Measurements from ENCODE around the gene ICE1. TPM values are rescaled to one million over a fixed set of nuclear protein-coding genes. Genes with fewer than 3 reads are reported as not detected.

Gene ICE1
- polyA plus RNA-seq, 1 donor (not counting 4 experiments of a cell fraction or from before 2014, with no cell fraction given): 18.4 TPM

- H4K20me1 ChIP-seq (ENCODE audit: control insufficient read depth, extremely low read depth, insufficient read depth, low read length): no peaks in the 10 kb centered on the region
- H3K27me3 ChIP-seq (ENCODE audit: control insufficient read depth, extremely low read depth, insufficient read depth, low read length): peaks cover 4% of the 10 kb centered on the region
- FAIRE-seq (no peak), DNase-seq (ENCODE audit: low read depth, low spot score) (no peak)
- H3K36me3 ChIP-seq (ENCODE audit: control insufficient read depth in 2 of 2, extremely low read depth in 1 of 2, insufficient read depth in 2 of 2, low read length in 2 of 2): no peaks in the 10 kb centered on the region
- dilution Hi-C loops (cut with MboI; ENCODE audit: extremely low pct_ligation_motif_present, low sequenced_read_pairs): no loop called here
- H3K9ac ChIP-seq (ENCODE audit: control insufficient read depth, extremely low read depth, insufficient read depth, low read length): no peak overlapping the region
- no peak overlapping the region for H3K27ac ChIP-seq (ENCODE audit: control insufficient read depth, insufficient read depth, low read length)
- TF ChIP-seq EZH2 (IDR thresholded peaks at IDR 0.05; ENCODE audit: low read length) (no peak), CTCF (optimal IDR thresholded peaks at IDR 0.05 in 1 of 3, IDR thresholded peaks at IDR 0.05 in 1 of 3, conservative IDR thresholded peaks at IDR 0.05 in 1 of 3; ENCODE audit: extremely low read depth in 1 of 3, insufficient read depth in 2 of 3, low read length in 3 of 3) (no peak)
- no peaks in the 10 kb centered on the region for H3K79me2 ChIP-seq (ENCODE audit: control insufficient read depth, insufficient read depth, low read length)
- H3K9me1 ChIP-seq (ENCODE audit: control insufficient read depth, extremely low read depth, insufficient read depth, low read length): no peaks in the 10 kb centered on the region
- H3K4me1 ChIP-seq (ENCODE audit: control insufficient read depth, extremely low read depth, insufficient read depth, low read length): no peaks in the 10 kb centered on the region
- H3K4me2 ChIP-seq (ENCODE audit: control insufficient read depth, extremely low read depth, insufficient read depth, low read depth, low read length): no peak overlapping the region
- H3K4me3 ChIP-seq (ENCODE audit: control insufficient read depth in 2 of 3, extremely low read depth in 1 of 3, insufficient read depth in 2 of 3, low read depth in 1 of 3, low read length in 3 of 3): no peak overlapping the region
- no peak overlapping the region for H2AFZ ChIP-seq (ENCODE audit: control insufficient read depth, low read length)
- H3K9me3 ChIP-seq (ENCODE audit: control insufficient read depth, low read depth, low read length): no peaks in the 10 kb centered on the region
Observed at GRCh38 chr5:5385331-5385662, 37.2 kb upstream of the ICE1 start.

GRCh38 chr5:5386329-5386728, 36.1 kb upstream of the ICE1 start:
- no peak for TF ChIP-seq EZH2 (IDR thresholded peaks at IDR 0.05; ENCODE audit: low read length)
- no peak for TF ChIP-seq CTCF (optimal IDR thresholded peaks at IDR 0.05 in 1 of 3, IDR thresholded peaks at IDR 0.05 in 1 of 3, conservative IDR thresholded peaks at IDR 0.05 in 1 of 3; ENCODE audit: extremely low read depth in 1 of 3, insufficient read depth in 2 of 3, low read length in 3 of 3)
- Histone ChIP-seq H3K4me2 (ENCODE audit: control insufficient read depth, extremely low read depth, insufficient read depth, low read depth, low read length) (no peak overlapping the region), H2AFZ (ENCODE audit: control insufficient read depth, low read length) (no peak overlapping the region), H3K4me1 (ENCODE audit: control insufficient read depth, extremely low read depth, insufficient read depth, low read length) (no peaks in the 10 kb centered on the region), H3K27me3 (ENCODE audit: control insufficient read depth, extremely low read depth, insufficient read depth, low read length) (no peaks in the 10 kb centered on the region), H3K9me3 (ENCODE audit: control insufficient read depth, low read depth, low read length) (no peaks in the 10 kb centered on the region), H3K79me2 (ENCODE audit: control insufficient read depth, insufficient read depth, low read length) (no peaks in the 10 kb centered on the region), H4K20me1 (ENCODE audit: control insufficient read depth, extremely low read depth, insufficient read depth, low read length) (no peaks in the 10 kb centered on the region), H3K9me1 (ENCODE audit: control insufficient read depth, extremely low read depth, insufficient read depth, low read length) (no peaks in the 10 kb centered on the region), H3K9ac (ENCODE audit: control insufficient read depth, extremely low read depth, insufficient read depth, low read length) (no peak overlapping the region), H3K27ac (ENCODE audit: control insufficient read depth, insufficient read depth, low read length) (no peak overlapping the region), H3K36me3 (ENCODE audit: control insufficient read depth in 2 of 2, extremely low read depth in 1 of 2, insufficient read depth in 2 of 2, low read length in 2 of 2) (no peaks in the 10 kb centered on the region), H3K4me3 (ENCODE audit: control insufficient read depth in 2 of 3, extremely low read depth in 1 of 3, insufficient read depth in 2 of 3, low read depth in 1 of 3, low read length in 3 of 3) (no peak overlapping the region)
- dilution Hi-C loops (cut with MboI; ENCODE audit: extremely low pct_ligation_motif_present, low sequenced_read_pairs): no loop called here
- FAIRE-seq: no peak
- no peak for DNase-seq (ENCODE audit: low read depth, low spot score)
